AG04450 (cell line): ENCODE measurements around the gene ARL6. TPM values are rescaled to one million over a fixed set of nuclear protein-coding genes. Genes with fewer than 3 reads are reported as not detected.
"Not testable (repeated sequence)": the region's sequence is repeated elsewhere in the genome, so short reads cannot be mapped to it uniquely, and the experiment has no call there.

Source experiments
- CTCF ChIA-PET: fragments of 300-600, 350-600 bp; formaldehyde crosslinking; extraction: SDS; loops from one replicate; lab custom pipeline; 2022; ENCODE audit warnings: antibody characterized with exemption, inconsistent platforms; lab: Charles Lee
- POLR2A ChIA-PET: fragments of 350-600 bp; formaldehyde crosslinking; extraction: SDS; loops from one replicate; lab custom pipeline; 2021; ENCODE audit warnings: antibody characterized with exemption, inconsistent platforms; lab: Yijun Ruan, JAX
- DNase-seq: peaks from one replicate; pipeline ENCODE4 v3.0.0-alpha.2; 2011; ENCODE audit warnings: low read depth, low spot score
- H3K27ac ChIP-seq: one replicate; pipeline ENCODE4 v1.5.1; 2012; ENCODE audit warnings: low read depth, low read length, control low read depth
- H3K27me3 ChIP-seq: one replicate; pipeline ENCODE4 v1.6.0; 2012; ENCODE audit warnings: low read length; ENCODE audit not compliant: control insufficient read depth, insufficient read depth
- H3K4me3 ChIP-seq: 2 replicates; pipeline ENCODE4 v1.5.1; 2011; ENCODE audit warnings: mild to moderate bottlenecking, low read depth, low read length, control low read depth
- H3K9me3 ChIP-seq: 2 replicates; pipeline ENCODE4 v1.5.1; 2012; ENCODE audit warnings: low read length; ENCODE audit not compliant: control insufficient read depth, insufficient read depth
- CTCF ChIP-seq: IDR thresholded peaks from 2 replicates; pipeline ENCODE4 v1.5.1; 2011; ENCODE audit warnings: low read depth, low read length, control low read depth, inconsistent platforms
- polyA plus RNA-seq: library from polyadenylated mRNA; depleted of rRNA; stranded (reverse); fragments of >200 nt; gene quantifications from 2 replicates; pipeline ENCODE4 v1.2.3, GENCODE V29; 2011

Gene ARL6
- polyA plus RNA-seq, 1 experiment: 5.0 TPM

GRCh38 chr3:97830638-97831037 lies 66.1 kb downstream of the ARL6 start:
- CTCF ChIA-PET: no interaction called here
- Histone ChIP-seq H3K4me3 (no peak overlapping the region), H3K27ac (no peak overlapping the region), H3K27me3 (no peaks in the 10 kb centered on the region), H3K9me3 (no peaks in the 10 kb centered on the region)
- TF ChIP-seq CTCF: no peak
- DNase-seq: no peak
- POLR2A ChIA-PET: no interaction called here

DNA sequence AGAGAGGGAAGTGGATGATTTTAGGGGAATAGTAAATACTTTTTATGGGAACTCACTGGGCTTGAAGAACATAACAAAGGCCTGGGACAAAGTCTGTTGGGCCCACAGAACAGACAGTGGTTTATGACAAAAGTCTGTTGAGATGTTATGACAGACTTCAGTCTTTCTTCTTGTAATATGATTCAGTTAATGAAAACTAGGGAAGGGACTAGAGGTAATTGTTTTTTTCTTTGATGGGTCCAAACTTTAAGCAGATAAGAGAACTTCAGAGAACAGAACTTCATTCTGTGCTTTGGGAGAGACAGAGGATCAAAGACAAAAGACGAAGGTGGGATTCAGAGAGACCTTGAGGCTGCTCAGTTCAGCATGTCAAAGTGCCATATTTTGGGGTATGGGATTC lies 66.6 kb downstream of the ARL6 start:
- ChIA-PET CTCF (no interaction called here), POLR2A (no interaction called here)

DNA sequence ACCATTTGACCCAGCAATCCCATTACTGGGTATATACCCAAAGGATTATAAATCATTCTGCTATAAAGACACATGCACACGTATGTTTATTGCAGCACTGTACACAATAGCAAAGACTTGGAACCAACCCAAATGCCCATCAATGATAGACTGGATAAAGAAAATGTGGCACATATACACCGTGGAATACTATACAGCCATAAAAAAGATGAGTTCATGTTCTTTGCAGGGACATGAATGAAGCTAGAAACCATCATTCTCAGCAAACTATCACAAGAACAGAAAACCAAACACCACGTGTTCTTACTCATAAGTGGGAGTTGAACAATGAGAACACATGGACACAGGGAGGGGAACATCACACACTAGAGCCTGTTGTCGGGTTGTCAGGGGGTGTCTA lies 68.6 kb downstream of the ARL6 start:
- DNase-seq, H3K4me3 ChIP-seq, POLR2A ChIA-PET, H3K9me3 ChIP-seq, H3K27me3 ChIP-seq, H3K27ac ChIP-seq: not testable (repeated sequence)
- CTCF ChIA-PET: interaction anchor here (1.3 kb wide), 1 partner anchor 12 kb away, joined by 5 read pairs; no protein-coding TSS in a partner anchor

More for the DNA sequence above, 66.6 kb downstream of the ARL6 start:
- TF ChIP-seq CTCF: no peak
- no peak for DNase-seq
- Histone ChIP-seq H3K4me3 (no peak overlapping the region), H3K27me3 (no peaks in the 10 kb centered on the region), H3K9me3 (no peaks in the 10 kb centered on the region), H3K27ac (no peak overlapping the region)

GRCh38 chr3:97835761-97836160 lies 71.2 kb downstream of the ARL6 start:
- Histone ChIP-seq H3K4me3 (no peak overlapping the region), H3K27me3 (no peaks in the 10 kb centered on the region), H3K27ac (no peak overlapping the region), H3K9me3 (no peaks in the 10 kb centered on the region)
- TF ChIP-seq CTCF: no peak
- ChIA-PET CTCF (no interaction called here), POLR2A (no interaction called here)
- no peak for DNase-seq

DNA sequence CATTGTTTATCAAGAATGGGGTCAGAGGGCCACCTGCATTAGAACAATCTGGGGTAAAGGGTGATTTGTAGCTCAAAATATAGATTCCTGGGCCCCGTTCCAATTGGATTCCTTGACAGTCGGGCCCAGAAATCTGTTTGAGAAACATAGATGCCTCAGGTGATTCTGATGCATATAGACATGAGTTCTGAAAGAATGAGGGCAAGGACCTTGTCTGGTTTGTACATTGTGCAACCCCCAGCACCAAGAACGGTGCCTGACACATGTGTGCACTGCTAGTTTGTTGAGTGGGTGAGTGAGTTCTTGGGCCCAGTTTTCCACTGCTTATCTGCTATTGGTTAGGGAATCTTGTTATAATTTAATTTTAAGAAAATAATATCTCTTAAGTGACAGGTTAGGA lies 73.8 kb downstream of the ARL6 start:
- ChIA-PET CTCF (interaction anchor here (1.0 to 1.1 kb wide), 2 partner anchors 46 to 120 kb away, joined by 3 read pairs; no protein-coding TSS in a partner anchor), POLR2A (interaction anchor here (0.9 kb wide), 1 partner anchor 16 kb away, joined by 4 read pairs; the partner anchor contains the start of gene CRYBG3)
- no peak for DNase-seq
- H3K27me3 ChIP-seq: no peaks in the 10 kb centered on the region
- H3K27ac ChIP-seq: no peak overlapping the region
- no peak overlapping the region for H3K4me3 ChIP-seq
- H3K9me3 ChIP-seq: no peaks in the 10 kb centered on the region
- TF ChIP-seq CTCF: no peak
